Activated CD4-positive, alpha-beta T cell treated with anti-CD3 and anti-CD28 coated beads, Interleukin-2, amount 10 ng/mL, durations not matched to agents 24 days and 14 days (primary cell): Measurements from ENCODE around the gene FLNB. TPM values are rescaled to one million over a fixed set of nuclear protein-coding genes. Genes with fewer than 3 reads are reported as not detected.

Source experiments
- DNase-seq: peaks from one replicate; pipeline ENCODE4 v3.0.0; 2022
- H3K27ac Mint-ChIP-seq: one replicate; pipeline ENCODE4 v1.8.0; 2022; ENCODE audit warnings: mild to moderate bottlenecking, mixed read lengths
- H3K27me3 Mint-ChIP-seq: one replicate; pipeline ENCODE4 v1.8.0; 2022; ENCODE audit warnings: mixed read lengths
- H3K36me3 Mint-ChIP-seq: one replicate; pipeline ENCODE4 v1.8.0; 2022; ENCODE audit warnings: low read depth, mild to moderate bottlenecking, mixed read lengths
- H3K4me1 Mint-ChIP-seq: one replicate; pipeline ENCODE4 v1.8.0; 2021; ENCODE audit warnings: mixed read lengths
- H3K4me3 Mint-ChIP-seq: one replicate; pipeline ENCODE4 v1.8.0; 2022; ENCODE audit warnings: mild to moderate bottlenecking, moderate library complexity, mixed read lengths
- H3K9me3 Mint-ChIP-seq: one replicate; pipeline ENCODE4 v1.8.0; 2021; ENCODE audit warnings: mixed read lengths
- intact Hi-C: fragments of 100-400 bp; cut with micrococcal nuclease; formaldehyde crosslinking; loops from one replicate; pipeline ENCODE4 v1.15.1; 2023
- total RNA-seq: library from RNA; stranded (reverse); gene quantifications from 2 replicates; pipeline ENCODE4 v1.2.3, GENCODE V29; 2022

Gene FLNB
- total RNA-seq, 1 donor from 2014 or later, result 23.9 TPM

GRCh38 chr3:57989646-57990045 is 18.6 kb upstream of the FLNB start:
- Mint-ChIP-seq H3K4me1 (peaks cover 2% of the 10 kb centered on the region), H3K4me3 (no peak overlapping the region), H3K27me3 (no peaks in the 10 kb centered on the region), H3K27ac (no peak overlapping the region), H3K36me3 (no peaks in the 10 kb centered on the region), H3K9me3 (no peaks in the 10 kb centered on the region)
- intact Hi-C loops, result no loop called here
- no peak for DNase-seq

- no peaks in the 10 kb centered on the region for H3K9me3 Mint-ChIP-seq
- no peak overlapping the region for H3K4me3 Mint-ChIP-seq
- no peaks in the 10 kb centered on the region for H3K36me3 Mint-ChIP-seq
- H3K27ac Mint-ChIP-seq, result no peak overlapping the region
- no peaks in the 10 kb centered on the region for H3K4me1 Mint-ChIP-seq
- intact Hi-C loops, result no loop called here
- DNase-seq, result no peak
- no peaks in the 10 kb centered on the region for H3K27me3 Mint-ChIP-seq
These were observed 15.6 kb upstream of the FLNB start for GRCh38 chr3:57992452-57993213.

- Mint-ChIP-seq H3K4me3 (peak overlapping the region; percentile 65), H3K27ac (peak overlapping the region; percentile 17), H3K36me3 (no peaks in the 10 kb centered on the region), H3K27me3 (no peaks in the 10 kb centered on the region), H3K9me3 (no peaks in the 10 kb centered on the region), H3K4me1 (peaks cover 8% of the 10 kb centered on the region)
- peak; percentile 69 for DNase-seq
- intact Hi-C loops, result no loop called here
These were observed 9.6 kb upstream of the FLNB start for GRCh38 chr3:57998366-57999283.

GRCh38 chr3:57999417-58000115 is 8.7 kb upstream of the FLNB start:
- intact Hi-C loops, result loop anchor here (10.0 kb wide), 1 partner anchor 305 kb away; the partner anchor contains the start of genes HTD2 and RPP14
- no peak for DNase-seq
- no peaks in the 10 kb centered on the region for H3K27me3 Mint-ChIP-seq
- no peak overlapping the region for H3K27ac Mint-ChIP-seq
- H3K36me3 Mint-ChIP-seq, result no peaks in the 10 kb centered on the region
- H3K4me3 Mint-ChIP-seq, result no peak overlapping the region
- H3K9me3 Mint-ChIP-seq, result no peaks in the 10 kb centered on the region
- H3K4me1 Mint-ChIP-seq, result peaks cover 8% of the 10 kb centered on the region

- Mint-ChIP-seq H3K27ac (no peak overlapping the region), H3K9me3 (no peaks in the 10 kb centered on the region), H3K27me3 (no peaks in the 10 kb centered on the region), H3K4me1 (peaks cover 8% of the 10 kb centered on the region), H3K4me3 (no peak overlapping the region), H3K36me3 (no peaks in the 10 kb centered on the region)
- no peak for DNase-seq
- intact Hi-C loops, result loop anchor here (10.0 kb wide), 1 partner anchor 304 kb away; the partner anchor contains the start of genes HTD2 and RPP14
These were observed 7.7 kb upstream of the FLNB start for GRCh38 chr3:58000306-58001085.

GRCh38 chr3:58001086-58001467 is 7.1 kb upstream of the FLNB start:
- intact Hi-C loops, result loop anchor here (10.0 kb wide), 1 partner anchor 304 kb away; the partner anchor contains the start of genes HTD2 and RPP14
- Mint-ChIP-seq H3K36me3 (no peaks in the 10 kb centered on the region), H3K9me3 (no peaks in the 10 kb centered on the region), H3K27ac (no peak overlapping the region), H3K27me3 (no peaks in the 10 kb centered on the region), H3K4me3 (no peak overlapping the region), H3K4me1 (peaks cover 8% of the 10 kb centered on the region)
- no peak for DNase-seq

GRCh38 chr3:58001979-58002378 is 6.2 kb upstream of the FLNB start:
- Mint-ChIP-seq H3K9me3 (no peaks in the 10 kb centered on the region), H3K4me3 (no peak overlapping the region), H3K36me3 (no peaks in the 10 kb centered on the region), H3K4me1 (peaks cover 8% of the 10 kb centered on the region), H3K27me3 (no peaks in the 10 kb centered on the region), H3K27ac (no peak overlapping the region)
- intact Hi-C loops, result loop anchor here (10.0 kb wide), 1 partner anchor 303 kb away; the partner anchor contains the start of genes HTD2 and RPP14
- DNase-seq, result no peak

- peaks cover 10% of the 10 kb centered on the region for H3K4me1 Mint-ChIP-seq
- H3K9me3 Mint-ChIP-seq, result no peaks in the 10 kb centered on the region
- H3K27me3 Mint-ChIP-seq, result no peaks in the 10 kb centered on the region
- DNase-seq, result no peak
- H3K4me3 Mint-ChIP-seq, result no peak overlapping the region
- intact Hi-C loops, result loop anchor here (10.0 kb wide), 1 partner anchor 302 kb away; the partner anchor contains the start of genes HTD2 and RPP14
- H3K36me3 Mint-ChIP-seq, result no peaks in the 10 kb centered on the region
- no peak overlapping the region for H3K27ac Mint-ChIP-seq
These were observed 5.1 kb upstream of the FLNB start for GRCh38 chr3:58003093-58003492.

GRCh38 chr3:58004973-58005372 is 3.2 kb upstream of the FLNB start:
- no peak overlapping the region for H3K27ac Mint-ChIP-seq
- DNase-seq, result no peak
- H3K27me3 Mint-ChIP-seq, result no peaks in the 10 kb centered on the region
- no peaks in the 10 kb centered on the region for H3K36me3 Mint-ChIP-seq
- intact Hi-C loops, result loop anchor here (10.0 kb wide), 1 partner anchor 300 kb away; the partner anchor contains the start of genes HTD2 and RPP14
- H3K9me3 Mint-ChIP-seq, result no peaks in the 10 kb centered on the region
- H3K4me1 Mint-ChIP-seq, result peaks cover 12% of the 10 kb centered on the region
- H3K4me3 Mint-ChIP-seq, result no peak overlapping the region

GRCh38 chr3:58005669-58006068 is 2.6 kb upstream of the FLNB start:
- no peak for DNase-seq
- Mint-ChIP-seq H3K4me1 (peaks cover 16% of the 10 kb centered on the region), H3K4me3 (no peak overlapping the region), H3K27ac (no peak overlapping the region), H3K9me3 (no peaks in the 10 kb centered on the region), H3K36me3 (no peaks in the 10 kb centered on the region), H3K27me3 (no peaks in the 10 kb centered on the region)
- intact Hi-C loops, result loop anchor here (10.0 kb wide), 1 partner anchor 299 kb away; the partner anchor contains the start of genes HTD2 and RPP14

GRCh38 chr3:58006661-58007060 is 1.6 kb upstream of the FLNB start:
- H3K4me3 Mint-ChIP-seq, result no peak overlapping the region
- peaks cover 20% of the 10 kb centered on the region for H3K4me1 Mint-ChIP-seq
- no peaks in the 10 kb centered on the region for H3K9me3 Mint-ChIP-seq
- H3K27me3 Mint-ChIP-seq, result no peaks in the 10 kb centered on the region
- no peak for DNase-seq
- intact Hi-C loops, result loop anchor here (10.0 kb wide), 1 partner anchor 298 kb away; the partner anchor contains the start of genes HTD2 and RPP14
- H3K36me3 Mint-ChIP-seq, result no peaks in the 10 kb centered on the region
- H3K27ac Mint-ChIP-seq, result no peak overlapping the region

- intact Hi-C loops, result loop anchor here (1.0 to 10.0 kb wide), 3 partner anchors 158 to 296 kb away; partner anchors contain the start of genes HTD2 and RPP14
- DNase-seq, result peak; percentile 83
- Mint-ChIP-seq H3K9me3 (no peaks in the 10 kb centered on the region), H3K27ac (peak overlapping the region; percentile 56), H3K4me1 (peaks cover 36% of the 10 kb centered on the region), H3K4me3 (peak overlapping the region; percentile 91), H3K36me3 (no peaks in the 10 kb centered on the region), H3K27me3 (no peaks in the 10 kb centered on the region)
These were observed 965 bp downstream of the FLNB start for GRCh38 chr3:58009026-58009748.
